ENCODE data around the gene DISC1.
"Not testable (repeated sequence)": the region's sequence is repeated elsewhere in the genome, so short reads cannot be mapped to it uniquely, and the experiment has no call there.

DISC1 gene

DNA sequence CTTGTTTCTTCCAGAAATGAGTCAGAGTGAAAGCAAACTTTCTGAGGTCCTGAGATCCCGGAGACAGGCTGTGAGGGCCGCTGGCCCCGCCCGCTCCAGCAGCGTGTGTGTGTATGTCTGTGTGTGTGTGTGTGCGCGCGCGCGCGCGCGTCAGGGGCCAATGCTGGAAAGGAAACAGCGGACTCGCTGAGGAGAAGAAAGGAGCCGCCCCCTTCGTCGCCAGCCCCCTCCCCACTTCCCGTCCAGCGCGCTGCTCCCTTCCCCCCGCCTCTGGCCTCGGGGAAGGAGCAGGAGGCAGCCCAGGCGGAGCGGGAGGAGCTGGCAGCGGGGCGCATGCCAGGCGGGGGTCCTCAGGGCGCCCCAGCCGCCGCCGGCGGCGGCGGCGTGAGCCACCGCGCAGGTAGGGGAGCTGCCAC, at the start of gene DISC1:
Gene DISC1, plus strand, starts transcription at position 256 of the 416 bp plus-strand sequence. Its CDS starts 78 bp downstream, at position 334.
- peak; percentile 100 for DNase-seq

DNA sequence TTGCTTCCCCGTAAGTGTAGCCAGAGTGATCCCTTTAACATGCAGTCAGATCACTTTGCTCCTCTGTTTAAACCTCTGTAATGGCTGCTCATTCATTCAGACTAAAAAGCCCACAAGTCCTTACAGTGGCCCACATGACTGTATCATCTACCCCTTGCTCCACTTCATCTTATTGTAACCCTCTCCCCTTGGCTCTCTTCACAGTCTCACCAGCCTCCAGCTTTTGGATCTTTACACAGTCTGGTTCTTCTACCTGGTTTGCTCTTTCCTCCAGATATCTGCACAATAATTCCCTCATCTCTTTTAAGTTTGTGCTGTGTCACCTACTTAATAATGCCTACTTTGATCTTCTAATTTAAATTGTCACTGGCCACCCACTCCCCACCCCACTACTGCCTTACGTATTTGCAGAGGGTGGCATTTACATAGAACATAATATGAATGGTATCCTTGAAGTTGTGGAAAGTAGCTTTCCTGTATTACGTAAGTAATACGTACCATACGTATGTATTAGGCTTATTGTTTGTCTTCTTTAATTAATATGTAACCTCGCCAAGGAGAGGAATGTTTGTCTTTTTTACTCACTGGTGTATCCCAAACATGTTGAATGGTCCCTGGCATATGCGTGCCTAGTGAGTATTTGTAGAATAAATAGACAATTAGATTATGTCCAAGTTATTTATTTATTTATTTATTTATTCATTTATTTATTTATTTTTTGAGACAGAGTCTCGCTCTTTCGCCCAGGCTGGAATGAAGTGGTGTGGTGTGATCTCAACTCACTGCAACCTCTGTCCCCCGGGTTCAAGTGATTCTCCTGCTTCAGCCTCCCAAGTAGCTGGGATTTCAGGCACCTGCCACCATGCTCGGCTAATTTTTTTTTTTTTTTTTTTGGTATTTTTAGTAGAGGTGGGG, 49.5 kb upstream of the DISC1 start:
- DNase-seq: no peak

DNA sequence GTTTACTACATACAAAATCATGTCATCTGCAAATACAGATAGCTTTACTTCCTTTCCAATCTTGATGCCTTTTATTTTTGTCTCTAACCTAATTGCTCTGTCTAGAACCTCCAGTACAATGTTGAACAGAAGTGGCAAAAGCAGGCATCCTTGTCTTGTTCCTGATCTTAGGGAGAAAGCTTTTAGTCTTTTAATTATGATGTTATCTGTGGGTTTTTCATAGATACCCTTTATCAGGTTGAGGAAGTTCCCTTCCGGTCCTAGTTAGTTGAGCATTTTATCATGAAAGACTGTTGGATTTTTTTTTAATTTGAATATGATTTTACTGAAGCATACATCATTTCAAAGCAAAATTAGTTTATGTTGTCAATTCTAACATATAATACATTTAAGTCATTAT, 45.7 kb upstream of the DISC1 start:
- no peak for DNase-seq

DNA sequence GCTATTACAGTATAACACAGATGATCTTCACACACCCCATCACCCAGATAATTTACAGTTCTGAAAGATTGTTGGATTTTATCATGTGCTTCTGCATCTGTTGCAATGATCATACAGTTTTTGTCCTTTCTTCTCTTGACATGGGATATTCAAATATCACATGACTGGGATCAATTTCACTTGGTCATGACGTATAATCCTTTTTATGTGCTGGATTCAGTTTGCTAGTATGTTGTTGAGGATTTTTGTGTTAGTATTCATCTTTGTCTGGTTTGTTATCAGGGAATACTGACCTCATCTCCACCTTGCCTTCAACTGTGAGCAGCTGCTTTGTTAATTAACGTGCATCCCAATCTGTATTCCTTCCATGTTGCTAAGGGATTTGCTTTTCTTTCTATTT, 44.7 kb upstream of the DISC1 start:
- DNase-seq: peak; percentile 100

DNA sequence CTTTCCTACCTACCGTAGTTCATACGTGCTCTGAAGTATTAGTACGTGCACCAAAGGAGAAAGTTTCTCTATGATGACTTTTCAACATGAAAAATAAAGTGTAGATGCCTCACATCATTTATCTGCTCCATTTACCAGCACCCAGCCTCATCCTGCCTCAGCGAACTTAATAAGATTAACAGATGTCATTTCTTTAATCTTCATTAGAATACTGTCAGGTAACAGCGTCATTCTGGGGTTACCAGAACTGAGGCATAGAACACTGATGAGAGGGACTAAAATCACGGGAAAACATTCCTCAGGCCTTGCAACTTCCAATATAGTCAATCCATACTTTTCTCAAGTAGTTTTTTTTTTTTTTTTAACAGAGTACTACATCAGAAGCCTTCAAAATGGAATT, 43.2 kb upstream of the DISC1 start:
- DNase-seq: no peak

DNA sequence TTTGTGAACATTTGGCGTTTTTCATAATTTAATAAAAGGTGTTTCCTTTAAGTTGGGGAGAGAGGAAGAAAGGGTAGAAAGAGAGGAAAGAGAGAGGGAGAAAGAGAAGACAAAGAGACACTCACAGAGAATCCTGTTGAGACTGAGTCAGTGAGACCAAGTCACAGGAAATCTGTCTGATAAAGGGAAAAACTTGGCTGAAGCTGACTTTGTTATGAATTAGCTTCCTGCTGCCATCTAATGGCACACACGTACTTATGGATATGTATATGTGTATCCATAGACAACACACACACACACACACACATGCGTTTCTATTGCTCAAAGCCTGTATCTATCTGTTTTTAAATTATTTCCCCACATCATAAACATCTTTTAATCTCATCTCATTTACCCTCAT, 42.5 kb upstream of the DISC1 start:
- DNase-seq: peak; percentile 100

DNA sequence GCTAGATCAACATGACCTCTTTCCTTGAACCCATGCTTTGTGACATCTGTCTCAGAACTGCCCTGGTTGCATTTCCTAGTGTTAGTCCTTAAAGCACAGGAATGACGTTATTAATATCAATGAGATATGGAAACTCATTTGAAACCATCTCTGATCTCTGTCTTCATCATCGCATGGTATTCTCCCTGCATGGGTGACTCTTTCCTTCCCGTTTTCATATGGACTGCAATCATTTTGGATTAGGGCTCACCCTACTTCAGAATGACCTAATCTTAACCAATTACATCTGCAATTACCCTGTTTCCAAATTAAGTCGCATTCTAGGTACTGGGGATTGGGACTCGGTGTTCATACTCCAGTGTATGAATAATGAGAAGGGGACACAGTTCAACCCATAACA, 41.7 kb upstream of the DISC1 start:
- DNase-seq: no peak

DNA sequence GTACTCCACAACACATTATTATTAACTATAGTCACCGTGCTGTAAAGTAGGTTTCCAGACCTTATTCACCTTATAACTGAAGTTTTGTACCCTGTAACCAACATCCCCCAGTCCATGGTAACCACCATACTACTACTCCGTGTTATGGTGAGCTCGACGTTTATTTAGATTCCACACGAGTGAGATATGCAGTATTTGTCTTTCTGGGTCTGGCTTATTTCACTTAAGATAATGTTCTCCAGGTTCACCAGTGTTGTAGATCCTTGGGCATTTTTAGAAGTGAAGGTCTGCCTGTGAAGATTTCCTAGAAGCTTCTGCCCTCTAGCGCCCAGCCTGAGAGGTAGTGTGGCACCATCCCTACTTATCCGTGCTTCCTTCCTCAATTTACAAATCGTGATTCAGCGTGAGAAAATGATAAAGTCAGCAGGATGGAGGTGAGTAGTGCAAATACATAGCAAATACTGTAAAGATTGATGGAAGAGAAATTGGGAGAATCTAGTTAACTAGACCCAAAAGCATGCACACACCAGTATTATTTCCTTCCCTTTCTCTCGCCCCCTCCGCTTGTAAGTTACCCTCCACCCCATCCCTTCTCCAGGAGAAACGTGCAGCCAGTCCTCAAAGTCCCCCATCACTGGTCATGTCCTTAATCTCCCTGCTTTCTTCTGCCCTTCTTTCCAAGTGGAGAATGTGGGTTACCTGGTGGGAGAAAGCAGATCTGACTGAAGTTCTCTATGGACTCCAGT, 36.0 kb upstream of the DISC1 start:
- DNase-seq: peak; percentile 100

DNA sequence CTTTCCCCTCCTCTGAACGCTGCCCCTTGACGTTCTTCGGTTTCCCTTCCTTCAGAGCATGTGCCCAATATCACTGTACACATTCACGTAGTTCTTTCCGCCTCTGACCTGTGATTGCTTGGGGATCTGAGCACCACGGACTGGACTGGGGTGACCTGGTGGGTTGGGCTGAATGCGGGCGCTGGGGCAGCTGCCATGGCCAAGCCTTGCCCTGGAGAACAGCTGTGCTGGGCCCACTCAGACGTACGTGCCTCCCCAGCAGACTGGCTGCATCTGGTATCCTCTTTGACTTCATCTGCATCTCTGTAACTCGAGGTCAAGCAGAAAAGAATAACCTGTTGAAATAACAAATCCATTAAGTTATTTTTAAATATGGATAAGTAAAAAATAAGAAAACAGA, 35.1 kb upstream of the DISC1 start:
- DNase-seq: no peak

DNA sequence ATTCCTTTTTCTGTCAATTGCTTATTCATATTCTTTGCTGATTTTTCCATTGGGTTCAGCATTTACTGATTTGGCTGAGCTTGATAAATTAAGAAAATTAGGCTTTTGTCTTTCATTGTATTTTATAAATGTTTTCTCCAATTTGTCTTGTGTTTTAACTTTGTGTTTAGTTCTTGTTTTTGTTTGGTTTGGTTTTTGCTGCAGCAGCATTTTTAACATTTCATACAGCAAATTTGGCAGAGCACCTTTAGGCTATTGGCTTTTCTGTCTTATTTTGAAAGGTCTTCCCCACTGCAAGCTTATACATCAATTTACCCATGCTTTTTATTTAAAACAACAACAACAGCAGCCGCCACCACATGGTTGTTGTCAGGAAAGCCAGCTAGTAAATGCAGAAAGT, 33.8 kb upstream of the DISC1 start:
- DNase-seq: no peak

DNA sequence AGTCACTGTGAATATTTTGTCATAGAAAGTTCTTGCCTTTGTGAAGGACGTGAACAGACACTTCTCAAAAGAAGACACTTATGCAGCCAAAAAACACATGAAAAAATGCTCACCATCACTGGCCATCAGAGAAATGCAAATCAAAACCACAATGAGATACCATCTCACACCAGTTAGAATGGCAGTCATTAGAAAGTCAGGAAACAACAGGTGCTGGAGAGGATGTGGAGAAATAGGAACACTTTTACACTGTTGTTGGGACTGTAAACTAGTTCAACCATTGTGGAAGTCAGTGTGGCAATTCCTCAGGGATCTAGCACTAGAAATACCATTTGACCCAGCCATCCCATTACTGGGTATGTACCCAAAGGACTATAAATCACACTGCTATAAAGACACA, 33.3 kb upstream of the DISC1 start:
- DNase-seq: not testable (repeated sequence)

DNA sequence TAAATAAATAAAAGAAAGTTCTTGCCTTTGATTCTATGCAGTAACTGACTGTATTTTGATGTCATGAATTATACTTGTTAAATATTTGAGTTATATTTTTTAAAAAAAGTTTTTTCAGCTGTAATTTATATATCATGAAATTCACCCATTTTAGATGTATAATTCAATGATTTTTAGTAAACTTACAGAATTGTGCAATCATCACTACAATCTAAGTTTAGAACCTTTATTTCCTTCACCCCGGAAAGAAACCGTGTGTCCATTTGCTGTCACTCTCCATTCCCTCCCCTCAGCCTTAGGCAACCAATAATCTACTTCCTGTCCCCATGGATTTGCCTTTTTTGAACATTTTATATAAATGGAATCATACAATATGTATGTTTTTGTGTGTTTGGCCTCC, 32.5 kb upstream of the DISC1 start:
- DNase-seq: no peak

DNA sequence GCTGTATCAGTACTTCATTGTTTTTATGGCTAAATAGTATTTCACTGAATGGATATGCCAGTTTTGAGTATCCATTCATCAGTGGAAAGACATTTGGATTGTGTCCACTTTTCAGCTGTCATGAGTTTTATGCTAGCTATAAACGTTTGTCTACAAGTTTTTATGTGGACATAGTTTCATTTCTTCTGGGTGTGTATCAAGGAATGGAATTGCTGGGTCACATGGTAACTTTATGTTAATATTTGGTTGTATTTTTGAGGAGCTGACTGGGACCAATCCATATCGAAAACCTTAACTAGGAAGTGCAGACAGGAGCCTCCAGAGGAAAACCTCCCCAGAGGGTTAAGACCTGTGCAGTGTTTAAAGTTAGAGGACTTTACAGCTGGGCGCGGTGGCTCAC, 31.8 kb upstream of the DISC1 start:
- no peak for DNase-seq

DNA sequence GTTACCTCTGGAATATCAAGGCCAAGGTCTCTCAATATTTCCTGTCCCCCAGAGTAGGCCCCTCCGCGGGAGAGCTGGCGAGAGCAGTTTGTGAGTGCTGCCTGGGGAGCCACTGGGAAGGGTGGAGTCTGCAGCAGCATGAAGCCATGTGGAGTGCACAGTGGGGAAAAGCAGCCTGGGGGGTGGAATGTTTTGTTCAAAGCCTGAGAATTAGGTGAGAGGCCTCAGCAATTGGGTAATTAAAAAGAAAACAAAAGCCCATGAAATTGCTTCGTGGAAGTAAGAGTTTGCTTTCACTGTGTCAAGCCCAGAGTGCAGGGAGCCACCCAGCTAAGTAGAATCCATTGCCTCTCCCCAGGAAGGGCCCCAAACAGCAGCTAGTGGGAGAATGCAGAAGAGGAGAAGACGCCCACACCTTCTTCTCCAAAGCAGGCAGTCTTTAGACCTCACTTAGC, 30.2 kb upstream of the DISC1 start:
- DNase-seq: no peak

DNA sequence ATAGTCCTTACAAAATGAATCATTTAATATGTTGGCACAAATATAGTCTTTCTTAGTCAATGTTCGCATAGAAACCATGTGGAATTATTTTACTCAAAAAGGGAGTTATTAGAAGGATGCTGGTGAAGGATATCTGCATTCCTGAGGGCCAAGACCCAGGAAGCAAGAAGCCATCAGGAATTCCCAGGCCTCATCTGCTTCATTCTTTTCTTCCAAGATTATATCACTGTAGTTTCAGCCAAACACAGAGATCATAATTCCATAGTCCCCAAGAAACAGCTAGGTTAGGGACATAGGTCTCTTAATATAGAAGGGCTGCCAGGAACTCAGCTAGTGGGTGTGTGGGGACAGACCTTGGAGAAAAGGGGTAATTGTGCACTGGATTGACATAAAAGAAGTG, 28.6 kb upstream of the DISC1 start:
- no peak for DNase-seq

DNA sequence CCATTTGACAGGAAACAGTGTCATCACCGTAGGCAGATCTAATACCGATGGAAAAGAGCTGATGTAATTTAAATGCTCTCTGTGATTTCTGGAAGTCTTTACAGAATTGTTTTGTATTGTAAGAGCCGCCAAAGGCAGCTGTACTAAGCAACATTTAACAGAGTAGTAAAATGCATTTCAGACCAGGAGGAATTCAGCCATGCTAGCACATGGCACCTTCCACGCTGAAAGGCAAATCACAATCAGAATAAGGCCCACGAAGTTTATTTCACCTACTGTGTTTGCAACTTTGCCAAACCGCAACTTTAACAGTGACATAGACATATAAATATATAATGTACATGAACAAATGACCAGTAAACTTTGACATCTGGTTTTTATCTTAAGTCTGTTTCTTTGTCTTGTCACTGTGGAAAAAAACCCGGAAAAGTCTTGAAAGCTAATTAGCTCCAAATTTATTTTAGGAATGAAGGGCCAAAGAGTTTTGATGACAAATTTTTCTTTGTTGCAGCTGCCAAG, 26.1 kb upstream of the DISC1 start:
- no peak for DNase-seq

DNA sequence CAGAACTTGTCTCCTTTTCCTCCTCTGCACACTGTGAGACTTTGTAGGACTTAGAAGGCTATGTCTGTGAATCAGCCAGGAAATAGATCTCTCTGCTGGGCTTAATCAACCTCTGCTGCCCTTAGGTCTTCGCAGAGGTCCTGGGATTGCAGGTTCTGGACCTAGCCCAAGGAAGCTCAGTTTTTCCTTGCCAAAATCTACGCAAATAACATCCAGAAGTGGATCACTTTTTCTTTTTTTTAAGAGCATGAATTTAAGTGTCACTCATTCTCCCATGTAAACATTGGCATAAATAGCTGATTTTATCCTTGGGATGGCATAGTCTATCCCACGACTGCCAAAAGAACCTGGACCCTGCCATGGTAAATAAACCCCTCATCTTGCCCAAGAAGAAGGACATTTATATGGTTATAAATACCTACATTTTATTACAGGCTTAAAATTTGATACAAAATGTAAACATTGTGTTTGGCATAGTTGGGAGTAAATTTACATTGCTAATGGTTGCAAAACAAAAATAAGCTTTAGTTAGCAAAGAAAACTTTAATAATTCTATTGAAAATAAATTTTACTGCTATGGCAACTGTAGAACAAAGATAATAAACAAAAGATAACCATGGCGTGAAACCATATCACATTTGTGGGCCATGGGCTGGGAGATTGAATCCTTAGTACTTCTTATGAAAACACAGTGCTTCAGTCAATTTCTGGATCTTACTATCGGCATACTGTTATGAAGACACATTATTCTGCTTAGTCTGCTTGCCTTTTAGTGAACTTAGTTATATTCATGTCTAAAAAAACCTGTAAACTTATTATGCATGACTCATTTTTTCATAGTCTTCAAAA, 24.5 kb upstream of the DISC1 start:
- no peak for DNase-seq

DNA sequence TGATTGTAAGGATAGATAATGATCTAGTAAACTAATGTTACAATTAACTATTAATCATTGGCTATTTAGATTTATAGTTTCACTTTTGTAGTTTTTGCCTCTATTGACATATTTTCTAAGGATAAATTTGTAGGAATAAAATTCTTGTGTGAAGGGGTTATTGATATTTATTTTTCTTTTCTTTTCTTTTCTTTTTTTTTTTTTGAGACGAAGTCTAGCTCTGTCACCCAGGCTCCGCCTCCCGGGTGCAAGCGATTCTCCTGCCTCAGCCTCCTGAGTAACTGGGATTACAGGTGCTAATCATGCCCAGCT, 24.0 kb upstream of the DISC1 start:
- DNase-seq: no peak

DNA sequence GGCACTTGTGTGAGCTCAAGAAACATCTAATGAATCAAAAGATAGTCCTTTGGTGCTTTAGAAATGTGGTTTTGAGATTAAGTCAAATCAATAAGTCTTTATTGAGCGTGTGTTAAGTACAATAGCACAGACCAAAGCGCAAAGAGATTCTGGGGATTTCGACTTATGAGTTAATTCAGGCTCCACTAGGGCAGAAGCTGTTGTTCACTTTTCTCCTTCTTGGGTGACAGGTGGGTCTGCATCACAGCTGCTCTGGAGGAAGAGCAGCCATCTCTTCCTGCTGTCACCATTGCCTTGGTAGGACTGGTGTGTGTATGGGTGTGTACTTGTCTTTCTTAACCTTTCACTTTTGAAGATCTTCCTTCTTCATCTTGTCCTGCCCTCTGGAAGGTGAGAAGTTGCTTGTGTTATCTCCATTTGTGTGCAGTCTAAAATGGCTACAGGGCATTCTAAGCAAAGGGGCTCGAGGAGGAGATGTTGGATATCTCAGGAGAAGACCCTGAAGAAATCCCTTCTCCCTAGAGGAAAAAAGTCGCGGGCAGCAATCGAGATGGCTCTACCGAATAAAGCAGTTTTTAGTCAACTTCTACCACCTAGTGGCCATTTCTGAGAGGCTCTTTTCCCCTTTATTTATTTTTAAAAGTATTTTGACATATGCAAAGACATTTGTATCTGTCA, 22.9 kb upstream of the DISC1 start:
- peak; percentile 100 for DNase-seq

DNA sequence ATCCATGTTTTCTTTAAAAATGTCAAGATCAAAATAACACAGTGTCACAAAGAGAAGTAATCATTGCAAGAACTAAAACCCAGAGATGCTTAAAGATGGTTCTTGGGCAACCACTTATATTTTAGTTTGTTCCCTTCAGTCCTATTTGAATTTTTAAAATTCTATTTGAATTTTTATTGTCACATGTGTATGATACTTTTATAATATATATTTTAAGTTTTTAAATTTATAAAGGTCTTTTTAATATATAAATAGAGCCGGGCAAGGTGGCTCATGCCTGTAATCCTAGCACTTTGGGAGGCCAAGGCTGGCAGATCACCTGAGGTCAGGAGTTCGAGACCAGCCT, 22.3 kb upstream of the DISC1 start:
- no peak for DNase-seq

DNA sequence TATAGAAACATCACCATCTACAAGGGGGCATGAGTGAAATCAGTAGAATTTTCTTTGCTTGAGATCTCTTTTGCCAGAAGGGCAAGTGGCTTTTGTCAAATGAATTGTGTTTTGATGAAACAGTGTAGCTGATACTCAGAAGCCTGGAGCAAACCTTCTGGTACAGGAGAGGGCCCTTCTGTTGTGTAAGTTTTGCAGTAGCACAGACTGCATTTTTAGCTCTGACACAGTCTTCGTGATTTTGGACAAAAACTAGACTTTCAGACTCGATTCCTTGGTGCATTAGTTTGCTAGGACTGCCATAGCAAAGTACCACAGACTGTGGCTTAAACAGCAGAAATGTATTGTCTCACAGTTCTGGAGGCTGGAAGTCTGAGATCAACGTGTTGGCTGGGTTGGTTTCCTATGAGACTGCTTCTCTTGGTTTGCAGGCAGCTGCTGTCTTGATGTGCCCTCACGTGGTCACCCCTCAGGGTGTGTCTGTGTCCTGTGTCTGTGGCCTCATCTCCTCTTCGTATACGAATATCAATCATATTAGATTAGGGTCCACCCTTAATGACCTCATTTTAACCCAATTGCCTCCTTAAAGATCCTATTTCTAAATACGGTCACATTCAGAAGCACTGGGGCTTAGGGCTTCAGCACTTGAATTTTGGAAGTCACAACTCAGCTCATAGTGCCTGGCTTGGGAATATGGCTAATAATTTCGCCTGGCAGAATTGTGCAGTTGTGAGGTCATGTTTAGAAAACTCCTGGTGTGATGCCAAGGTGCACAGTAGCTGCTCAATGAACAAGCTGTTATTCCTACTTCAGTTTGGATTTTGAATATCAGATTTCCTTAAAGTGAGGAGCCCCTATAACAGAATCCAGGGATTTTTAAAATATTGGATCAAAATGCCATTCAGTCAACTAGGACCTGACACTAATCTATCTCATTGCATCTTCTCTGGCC, 21.2 kb upstream of the DISC1 start:
- DNase-seq: no peak

Measured in NCI-H1694 treated with DMSO at 0.1 percent for 48 hours (cell line).